ENCODE results near the gene SETD4. TPM values are rescaled to one million over a fixed set of nuclear protein-coding genes. Genes with fewer than 3 reads are reported as not detected.
A peak's percentile ranks its signal among the peaks of the same experiment; 100 is the strongest.

The SETD4 gene
- total RNA-seq, 2 experiments from 2014 or later, result 15.5 to 17.4 TPM

DNA sequence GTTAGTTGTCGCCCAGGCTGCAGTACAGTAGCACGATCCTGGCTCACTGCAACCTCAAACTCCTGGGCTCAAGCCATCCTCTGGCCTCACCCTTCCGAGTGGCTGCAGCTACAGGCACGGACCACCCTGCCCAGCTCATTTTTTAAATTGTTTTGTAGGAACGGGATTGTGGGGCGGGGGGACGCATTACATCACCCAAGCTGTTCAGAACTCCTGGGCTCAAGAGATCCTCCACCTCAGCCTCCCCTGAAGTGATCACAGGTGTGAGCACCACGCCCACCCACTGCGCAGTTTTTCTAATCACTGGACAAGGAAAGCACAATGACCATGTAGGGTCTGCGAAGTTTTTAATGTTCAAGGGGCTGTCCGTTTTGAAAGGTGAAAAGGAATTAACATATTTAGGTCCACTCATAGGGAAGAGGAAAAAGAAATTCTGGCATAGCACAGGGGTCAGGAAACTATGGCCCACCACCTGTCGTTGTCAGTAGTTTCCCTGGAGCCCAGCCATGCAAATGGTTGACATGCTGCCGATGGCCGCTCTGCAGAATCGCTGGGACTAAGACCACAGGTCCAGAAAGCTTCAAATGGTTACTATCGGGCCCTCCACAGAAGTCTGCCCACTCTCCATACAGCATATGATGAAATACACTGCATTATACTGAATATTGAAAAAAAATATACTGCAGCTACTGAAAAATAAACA lies 26.0 kb downstream of the SETD4 start:
- H3K27ac Mint-ChIP-seq, result no peak overlapping the region
- H3K4me1 Mint-ChIP-seq, result peaks cover 2% of the 10 kb centered on the region
- ChIA-PET POLR2A (interaction anchor here (1.3 kb wide), 1 partner anchor 12 kb away, joined by 3 read pairs; no protein-coding TSS in a partner anchor), CTCF (no interaction called here)
- no peak for DNase-seq
- no peaks in the 10 kb centered on the region for H3K9me3 Mint-ChIP-seq
- no peak overlapping the region for H3K4me3 Mint-ChIP-seq
- H3K36me3 Mint-ChIP-seq (ENCODE audit: low read depth), result peaks cover 24% of the 10 kb centered on the region
- H3K27me3 Mint-ChIP-seq, result no peaks in the 10 kb centered on the region

DNA sequence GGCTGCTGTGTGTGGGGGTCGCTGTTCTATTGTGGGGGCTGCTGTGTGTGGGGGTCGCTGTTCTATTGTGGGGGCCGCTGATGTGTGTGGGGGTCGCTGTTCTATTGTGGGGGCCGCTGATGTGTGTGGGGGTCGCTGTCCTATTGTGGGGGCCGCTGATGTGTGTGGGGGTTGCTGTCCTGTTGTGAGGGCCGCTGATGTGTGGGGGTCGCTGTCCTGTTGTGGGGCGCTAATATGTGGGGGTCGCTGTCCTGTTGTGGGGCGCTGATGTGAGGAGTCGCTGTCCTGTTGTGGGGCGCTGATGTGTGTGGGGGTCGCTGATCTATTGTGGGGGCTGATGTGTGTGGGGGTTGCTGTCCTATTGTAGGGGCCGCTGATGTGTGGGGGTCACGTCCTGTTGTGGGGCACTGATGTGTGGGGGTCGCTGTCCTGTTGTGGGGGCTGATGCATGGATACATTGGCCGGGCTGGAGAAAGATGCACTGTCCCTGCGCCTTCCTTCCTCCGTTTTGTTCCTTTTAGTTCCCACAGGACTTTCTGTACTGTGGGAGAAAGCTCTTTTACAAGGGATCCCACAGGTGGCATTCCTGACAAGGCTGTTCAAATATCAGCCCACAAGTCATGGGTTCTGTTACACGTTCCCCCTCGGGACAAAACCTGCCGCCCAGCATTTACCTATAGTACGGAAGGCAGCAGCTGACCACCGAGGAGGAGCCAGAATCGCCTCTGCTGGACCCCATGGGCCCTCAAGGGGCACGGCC lies 27.5 kb downstream of the SETD4 start:
- POLR2A ChIA-PET, result no interaction called here

DNA sequence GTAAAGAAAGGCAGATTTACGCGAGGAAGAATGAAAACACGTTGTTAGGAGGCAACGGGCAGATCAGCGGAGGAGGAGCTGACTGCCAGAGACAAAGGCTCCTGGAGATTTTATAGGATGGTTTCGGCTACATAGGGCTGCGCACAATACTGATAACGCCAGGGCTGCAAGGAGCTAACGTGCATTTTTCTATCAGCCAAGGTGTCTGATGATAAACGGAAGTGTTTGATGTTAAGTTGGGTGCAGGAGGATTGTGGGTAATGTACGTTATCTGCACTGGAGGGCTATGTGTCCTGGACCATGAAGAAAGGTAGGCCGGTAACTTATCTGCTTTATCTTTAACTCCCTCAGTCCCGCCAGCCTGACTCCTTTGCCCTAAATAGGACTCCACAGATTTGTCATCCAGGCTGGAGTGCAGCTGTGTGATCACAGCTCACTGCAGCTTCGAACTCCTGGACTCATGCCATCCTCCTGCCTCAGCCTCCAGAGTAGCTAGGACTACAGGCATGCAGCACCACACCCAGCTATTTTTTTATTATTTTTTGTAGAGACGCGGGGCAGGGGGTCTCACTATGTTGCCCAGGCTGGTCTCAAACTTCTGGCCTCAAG lies 29.6 kb downstream of the SETD4 start:
- H3K27ac Mint-ChIP-seq, result no peak overlapping the region
- no peaks in the 10 kb centered on the region for H3K27me3 Mint-ChIP-seq
- H3K4me1 Mint-ChIP-seq, result peaks cover 3% of the 10 kb centered on the region
- DNase-seq, result no peak
- POLR2A ChIA-PET, result no interaction called here
- CTCF ChIA-PET, result interaction anchor here (0.5 to 0.7 kb wide), 4 partner anchors 82 to 278 kb away, joined by 3 to 6 read pairs (median 3); no protein-coding TSS in a partner anchor
- no peaks in the 10 kb centered on the region for H3K9me3 Mint-ChIP-seq
- H3K4me3 Mint-ChIP-seq, result no peak overlapping the region
- H3K36me3 Mint-ChIP-seq (ENCODE audit: low read depth), result peaks cover 7% of the 10 kb centered on the region

More for the DNA sequence above, 27.5 kb downstream of the SETD4 start:
- CTCF ChIA-PET, result no interaction called here
- Mint-ChIP-seq H3K36me3 (ENCODE audit: low read depth) (peaks cover 15% of the 10 kb centered on the region), H3K27me3 (no peaks in the 10 kb centered on the region), H3K4me3 (no peak overlapping the region), H3K27ac (no peak overlapping the region), H3K4me1 (peaks cover 3% of the 10 kb centered on the region), H3K9me3 (no peaks in the 10 kb centered on the region)
- no peak for DNase-seq

DNA sequence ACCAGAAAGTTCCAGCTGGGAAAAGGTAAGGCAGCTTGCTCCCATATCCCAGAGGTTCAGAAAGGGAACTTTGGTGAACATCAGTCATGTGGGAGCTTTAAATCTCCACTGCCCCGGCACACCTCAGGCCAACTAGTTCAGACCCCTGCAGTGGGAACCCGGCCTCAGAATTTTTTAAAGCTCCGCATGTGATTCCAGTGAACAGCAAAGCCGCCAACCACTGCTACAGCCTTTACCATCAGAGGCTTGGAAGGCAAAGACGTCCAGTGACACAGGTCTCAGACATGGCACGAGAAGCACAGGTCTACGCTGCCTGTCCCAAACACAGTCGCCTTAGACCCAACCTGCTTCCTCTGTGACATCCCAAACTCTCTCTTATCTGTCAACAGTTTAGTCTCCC lies 31.0 kb downstream of the SETD4 start:
- Mint-ChIP-seq H3K36me3 (ENCODE audit: low read depth) (no peaks in the 10 kb centered on the region), H3K4me3 (no peak overlapping the region), H3K27ac (no peak overlapping the region), H3K9me3 (no peaks in the 10 kb centered on the region), H3K4me1 (peaks cover 3% of the 10 kb centered on the region), H3K27me3 (no peaks in the 10 kb centered on the region)
- POLR2A ChIA-PET, result no interaction called here
- CTCF ChIA-PET, result interaction anchor here (0.9 to 1.1 kb wide), 3 partner anchors 9 to 1300 kb away, joined by 3 to 4 read pairs (median 3); no protein-coding TSS in a partner anchor
- DNase-seq, result no peak

DNA sequence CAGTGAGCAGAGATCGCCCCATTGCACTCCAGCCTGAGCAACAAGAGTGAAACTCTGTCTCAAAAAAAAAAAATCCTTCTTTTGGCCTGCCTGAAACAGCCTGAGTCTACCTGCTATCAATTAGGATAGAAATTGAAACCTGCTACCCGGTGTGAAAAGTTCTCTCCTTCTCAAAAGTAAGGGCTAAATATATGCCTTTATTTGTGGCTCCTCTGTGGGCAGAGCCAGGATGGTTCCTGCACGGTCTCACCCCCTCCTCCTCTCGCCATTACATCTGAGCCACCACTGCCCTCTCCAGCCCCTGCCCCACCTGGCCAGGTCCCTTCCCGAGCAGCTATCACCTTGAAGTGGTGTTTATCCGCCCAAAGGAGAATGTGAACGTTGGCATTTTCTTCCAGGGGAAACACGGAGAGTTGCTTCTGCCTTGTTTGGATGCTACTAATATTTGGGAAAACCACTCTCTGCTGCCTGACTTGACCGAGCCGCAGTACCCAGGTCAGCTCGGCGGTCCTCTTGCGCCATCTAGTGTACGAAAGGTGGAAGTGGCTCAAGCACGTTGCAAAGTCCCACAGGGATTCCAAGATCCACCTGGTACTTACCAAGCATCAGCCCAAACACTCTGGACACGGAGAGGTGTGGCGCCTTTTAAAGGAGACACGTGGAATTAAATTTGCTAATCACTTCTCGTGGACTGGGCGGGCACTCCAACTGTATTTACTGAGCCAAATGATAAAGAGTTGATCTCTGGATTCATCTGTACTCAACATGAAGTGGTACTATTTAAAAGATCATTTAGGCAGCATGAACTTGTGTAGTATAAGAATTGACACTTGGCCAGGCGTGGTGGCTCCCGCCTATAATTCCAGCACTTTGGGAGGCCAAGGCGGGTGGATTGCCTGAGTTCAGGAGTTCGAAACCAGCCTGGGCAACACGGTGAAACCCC lies 31.9 kb downstream of the SETD4 start:
- H3K9me3 Mint-ChIP-seq, result no peaks in the 10 kb centered on the region
- DNase-seq, result peak; percentile 69
- POLR2A ChIA-PET, result no interaction called here
- H3K27me3 Mint-ChIP-seq, result no peaks in the 10 kb centered on the region
- no peaks in the 10 kb centered on the region for H3K36me3 Mint-ChIP-seq (ENCODE audit: low read depth)
- no peak overlapping the region for H3K4me3 Mint-ChIP-seq
- CTCF ChIA-PET, result interaction anchor here (0.8 to 1.8 kb wide), 13 partner anchors 11 to 1283 kb away, joined by 3 to 7 read pairs (median 4); partner anchors contain the start of gene CBR1
- no peak overlapping the region for H3K27ac Mint-ChIP-seq
- peaks cover 3% of the 10 kb centered on the region for H3K4me1 Mint-ChIP-seq

DNA sequence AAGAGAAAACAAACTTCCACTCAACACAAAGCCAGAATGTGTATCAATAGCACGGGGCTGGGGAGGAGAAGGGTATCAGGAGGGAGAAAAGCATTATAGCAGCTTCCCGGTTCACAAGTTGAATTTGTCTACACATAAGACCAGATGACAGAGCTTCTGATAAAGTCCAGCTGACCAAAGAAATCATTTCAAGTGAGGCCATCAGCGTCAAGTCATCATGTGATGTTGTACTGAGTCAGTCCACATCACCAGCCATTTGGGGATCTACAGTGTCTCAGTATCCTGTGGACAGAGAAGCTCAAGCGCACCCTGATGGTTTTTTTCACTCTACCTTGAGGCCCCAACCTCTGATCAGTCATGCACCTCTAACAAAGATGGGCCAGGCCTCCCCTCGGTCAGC lies 33.0 kb downstream of the SETD4 start:
- CTCF ChIA-PET, result interaction anchor here (0.9 to 1.8 kb wide), 13 partner anchors 9 to 1282 kb away, joined by 3 to 7 read pairs (median 4); partner anchors contain the start of gene CBR1
- Mint-ChIP-seq H3K4me3 (no peak overlapping the region), H3K27ac (no peak overlapping the region), H3K4me1 (peaks cover 3% of the 10 kb centered on the region), H3K27me3 (no peaks in the 10 kb centered on the region), H3K36me3 (ENCODE audit: low read depth) (no peaks in the 10 kb centered on the region), H3K9me3 (no peaks in the 10 kb centered on the region)
- POLR2A ChIA-PET, result no interaction called here
- no peak for DNase-seq

DNA sequence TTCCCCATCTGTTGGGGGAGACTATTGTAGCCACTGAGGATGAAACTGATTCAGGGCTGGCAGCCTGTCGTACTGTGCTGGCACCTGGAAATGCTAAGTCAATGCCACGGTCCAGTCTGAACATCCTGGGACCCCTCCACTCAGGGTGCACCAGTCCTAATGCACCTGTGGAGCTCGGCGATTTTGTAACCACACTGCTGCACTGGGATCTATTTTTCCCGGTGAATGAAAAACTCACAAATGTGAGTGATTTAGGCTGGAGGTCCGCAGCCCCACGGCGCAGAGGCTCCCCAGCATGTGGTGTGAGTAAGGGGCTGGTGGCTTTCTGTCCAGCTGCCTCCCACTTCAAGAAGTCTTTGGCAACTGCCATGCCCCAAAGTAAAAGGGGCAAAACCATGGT lies 35.5 kb downstream of the SETD4 start:
- POLR2A ChIA-PET, result no interaction called here
- DNase-seq, result no peak
- Mint-ChIP-seq H3K4me1 (peaks cover 3% of the 10 kb centered on the region), H3K9me3 (peaks cover 6% of the 10 kb centered on the region), H3K36me3 (ENCODE audit: low read depth) (no peaks in the 10 kb centered on the region), H3K27ac (no peak overlapping the region), H3K27me3 (peaks cover 2% of the 10 kb centered on the region), H3K4me3 (no peak overlapping the region)
- CTCF ChIA-PET, result interaction anchor here (1.6 kb wide), 1 partner anchor 9 kb away, joined by 6 read pairs; no protein-coding TSS in a partner anchor

DNA sequence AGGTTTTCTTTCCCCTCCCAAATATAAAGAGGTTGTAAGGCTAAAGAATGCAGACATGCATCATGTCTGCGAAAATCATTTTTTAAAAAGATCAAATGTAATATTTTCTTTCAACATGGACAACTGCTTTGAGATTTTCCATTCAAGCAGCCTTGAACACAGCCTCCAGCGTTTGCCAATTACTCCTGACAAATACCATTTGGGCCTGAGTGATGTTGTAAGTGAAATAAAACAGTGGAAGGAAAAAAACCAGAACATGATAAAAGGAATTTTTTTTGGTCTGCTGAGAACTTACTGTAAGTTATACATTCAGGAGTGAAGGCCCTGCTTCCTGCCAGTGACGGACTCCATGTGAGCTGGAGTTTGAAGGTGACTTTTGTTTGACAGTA lies 37.2 kb downstream of the SETD4 start:
- H3K27ac Mint-ChIP-seq, result no peak overlapping the region
- H3K27me3 Mint-ChIP-seq, result peaks cover 2% of the 10 kb centered on the region
- DNase-seq, result no peak
- H3K36me3 Mint-ChIP-seq (ENCODE audit: low read depth), result no peaks in the 10 kb centered on the region
- H3K4me3 Mint-ChIP-seq, result no peak overlapping the region
- H3K9me3 Mint-ChIP-seq, result peaks cover 6% of the 10 kb centered on the region
- H3K4me1 Mint-ChIP-seq, result no peaks in the 10 kb centered on the region
- POLR2A ChIA-PET, result interaction anchor here (1.4 kb wide), 1 partner anchor 12 kb away, joined by 3 read pairs; no protein-coding TSS in a partner anchor
- CTCF ChIA-PET, result interaction anchor here (1.1 kb wide), 1 partner anchor 90 kb away, joined by 3 read pairs; no protein-coding TSS in a partner anchor

DNA sequence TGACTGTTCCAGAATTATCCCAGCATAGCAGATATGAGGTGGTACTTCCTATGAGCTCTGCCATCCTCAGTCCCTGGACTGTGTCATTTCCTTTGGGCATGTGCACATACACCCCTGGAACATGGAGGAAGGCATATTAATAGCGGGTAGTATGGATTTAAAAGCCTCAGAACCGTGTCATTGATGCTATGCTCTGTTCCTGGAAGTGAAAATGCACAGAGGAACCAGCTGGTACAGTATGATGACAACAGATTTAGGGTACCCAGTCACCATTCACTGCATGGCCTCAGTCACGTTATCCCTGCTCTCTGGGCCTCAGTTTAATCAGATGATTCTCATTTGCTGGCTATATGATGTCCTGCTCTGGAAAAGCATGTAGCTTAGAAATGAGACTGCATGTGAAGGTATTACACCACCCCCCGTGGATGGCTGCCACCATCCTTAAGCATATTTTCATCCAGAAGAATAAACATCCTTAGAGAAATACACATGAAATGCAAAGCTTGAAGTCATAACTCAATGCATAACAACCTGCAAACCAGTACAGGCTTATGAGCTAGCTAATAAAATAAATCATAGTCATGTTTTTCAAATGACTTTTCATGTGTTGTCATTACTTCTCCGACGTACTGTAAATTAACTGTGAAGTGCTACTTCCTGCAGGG lies 37.8 kb downstream of the SETD4 start:
- CTCF ChIA-PET, result interaction anchor here (1.1 kb wide), 1 partner anchor 91 kb away, joined by 3 read pairs; no protein-coding TSS in a partner anchor
- Mint-ChIP-seq H3K27me3 (peaks cover 2% of the 10 kb centered on the region), H3K4me3 (no peak overlapping the region), H3K4me1 (no peaks in the 10 kb centered on the region), H3K27ac (no peak overlapping the region), H3K9me3 (peaks cover 6% of the 10 kb centered on the region), H3K36me3 (ENCODE audit: low read depth) (no peaks in the 10 kb centered on the region)
- DNase-seq, result no peak
- POLR2A ChIA-PET, result interaction anchor here (1.4 kb wide), 1 partner anchor 12 kb away, joined by 3 read pairs; no protein-coding TSS in a partner anchor

DNA sequence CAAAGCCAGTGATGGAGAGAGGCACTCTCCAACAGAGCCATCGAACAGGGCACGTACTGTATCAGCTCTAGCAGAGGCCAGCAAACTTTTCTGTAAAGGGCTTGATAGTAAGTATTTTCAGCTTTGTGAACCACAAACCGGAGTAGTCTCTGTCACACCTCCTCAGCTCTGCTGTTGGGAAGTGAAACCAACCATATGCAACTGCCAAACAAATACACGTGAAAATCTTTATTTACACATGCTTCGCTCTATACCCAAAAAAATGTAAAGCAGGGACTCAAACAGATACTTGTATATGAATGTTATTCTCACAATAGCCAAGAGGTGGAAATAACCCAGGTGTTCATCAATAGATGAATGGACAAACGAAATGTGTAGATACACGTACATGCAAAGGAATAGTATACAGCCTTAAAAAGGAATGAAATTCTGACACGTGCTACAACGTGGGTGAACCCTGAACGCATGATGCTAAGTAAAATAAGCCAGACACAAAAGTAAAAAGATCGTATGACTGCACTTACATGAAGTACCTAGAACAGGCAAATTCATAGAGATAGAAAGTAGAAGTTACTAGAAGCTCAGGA lies 39.0 kb downstream of the SETD4 start:
- DNase-seq, result no peak
- CTCF ChIA-PET, result no interaction called here
- no peak overlapping the region for H3K27ac Mint-ChIP-seq
- POLR2A ChIA-PET, result no interaction called here
- H3K27me3 Mint-ChIP-seq, result peaks cover 2% of the 10 kb centered on the region
- no peaks in the 10 kb centered on the region for H3K4me1 Mint-ChIP-seq
- no peak overlapping the region for H3K4me3 Mint-ChIP-seq
- no peaks in the 10 kb centered on the region for H3K36me3 Mint-ChIP-seq (ENCODE audit: low read depth)
- H3K9me3 Mint-ChIP-seq, result peaks cover 6% of the 10 kb centered on the region

DNA sequence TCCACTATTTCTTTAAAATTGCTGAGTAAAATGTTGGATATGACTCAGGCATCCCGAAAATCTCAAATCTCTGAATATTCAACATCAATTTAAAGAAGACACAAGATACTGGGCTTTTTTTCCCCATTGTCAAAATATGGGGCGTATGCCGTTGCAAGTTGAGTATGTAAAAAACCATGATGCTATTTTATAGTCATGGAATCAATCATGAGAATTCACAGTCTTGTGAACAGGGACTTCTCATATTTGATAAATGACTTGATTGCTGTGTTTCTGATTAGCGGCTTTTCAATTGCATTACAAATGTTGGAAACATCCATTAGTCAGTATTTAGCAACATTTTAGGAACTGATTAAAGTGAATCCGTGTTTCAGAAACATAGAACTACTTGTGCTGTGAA lies 45.3 kb downstream of the SETD4 start:
- CTCF ChIA-PET, result interaction anchor here (1.6 kb wide), 1 partner anchor 11 kb away, joined by 6 read pairs; no protein-coding TSS in a partner anchor
- Mint-ChIP-seq H3K4me3 (no peak overlapping the region), H3K27me3 (peaks cover 12% of the 10 kb centered on the region), H3K9me3 (no peaks in the 10 kb centered on the region), H3K4me1 (no peaks in the 10 kb centered on the region), H3K36me3 (ENCODE audit: low read depth) (no peaks in the 10 kb centered on the region), H3K27ac (no peak overlapping the region)
- POLR2A ChIA-PET, result no interaction called here
- no peak for DNase-seq

DNA sequence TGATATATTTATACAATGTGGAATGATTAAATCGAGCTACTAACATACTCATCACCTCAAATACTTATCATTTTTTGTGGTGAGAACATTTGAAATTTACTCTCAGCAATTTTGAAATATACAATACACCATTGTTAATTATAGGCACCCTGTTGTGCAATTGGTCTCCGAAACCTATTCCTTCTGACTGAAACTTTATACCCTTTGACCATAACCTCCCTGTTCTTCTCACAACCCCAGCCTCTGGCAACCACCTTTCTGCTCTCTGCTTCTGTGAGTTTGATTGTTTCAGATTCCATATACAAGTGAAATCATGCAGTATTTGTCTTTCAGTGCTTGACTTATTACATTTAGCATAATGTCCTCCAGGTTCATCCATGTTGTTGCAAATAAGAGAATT lies 49.5 kb downstream of the SETD4 start:
- H3K27me3 Mint-ChIP-seq, result peaks cover 16% of the 10 kb centered on the region

More for the DNA sequence above, 49.5 kb downstream of the SETD4 start:
- Mint-ChIP-seq H3K9me3 (no peaks in the 10 kb centered on the region), H3K27ac (no peak overlapping the region), H3K4me3 (no peak overlapping the region), H3K36me3 (ENCODE audit: low read depth) (no peaks in the 10 kb centered on the region), H3K4me1 (no peaks in the 10 kb centered on the region)
- ChIA-PET POLR2A (no interaction called here), CTCF (no interaction called here)
- DNase-seq, result no peak

Data from activated CD4-positive, alpha-beta memory T cell treated with anti-CD3 and anti-CD28 coated beads, Interleukin-2, amount 10 ng/mL, durations not matched to agents 7 days and 5 days (primary cell).